Keratinocyte (primary cell): Measurements from ENCODE around the gene CD79A. TPM values are rescaled to one million over a fixed set of nuclear protein-coding genes. Genes with fewer than 3 reads are reported as not detected.

Experiments
- DNase-seq: peaks from one replicate; pipeline ENCODE4 v3.0.0-alpha.2; 2011; ENCODE audit warnings: low read depth, missing footprints, low spot score
- FAIRE-seq: peaks from 2 replicates; lab custom pipeline; 2011; peaks lifted over from hg19 to GRCh38; lab: Jason Lieb, UNC
- H2AFZ ChIP-seq: 2 replicates; pipeline ENCODE4 v1.6.0; 2012; ENCODE audit warnings: low read length, control low read depth, inconsistent platforms; ENCODE audit not compliant: control insufficient read depth
- H3K27ac ChIP-seq: 2 replicates; pipeline ENCODE4 v1.5.1; 2011; ENCODE audit warnings: low read length; ENCODE audit not compliant: control insufficient read depth, insufficient read depth
- H3K27me3 ChIP-seq: 3 replicates; pipeline ENCODE4 v1.6.0; 2011; ENCODE audit warnings: low read length; ENCODE audit not compliant: control insufficient read depth, insufficient read depth; ENCODE audit errors: extremely low read depth
- H3K36me3 ChIP-seq, 2 experiments: 2 replicates in 1 of 2; 3 replicates in 1 of 2; pipeline ENCODE4 v1.5.1; 2011; ENCODE audit warnings: low read length in 2 of 2, mild to moderate bottlenecking in 1 of 2; ENCODE audit not compliant: control insufficient read depth in 2 of 2, insufficient read depth in 2 of 2; ENCODE audit errors: extremely low read depth in 1 of 2
- H3K4me1 ChIP-seq: 3 replicates; pipeline ENCODE4 v1.5.1; 2011; ENCODE audit warnings: low read length; ENCODE audit not compliant: control insufficient read depth, insufficient read depth; ENCODE audit errors: extremely low read depth
- H3K4me2 ChIP-seq: 3 replicates; pipeline ENCODE4 v1.6.0; 2011; ENCODE audit warnings: low read depth, low read length; ENCODE audit not compliant: control insufficient read depth, insufficient read depth; ENCODE audit errors: extremely low read depth
- H3K4me3 ChIP-seq, 3 experiments: fragments of 200-600 bp in 1 of 3; sonication (generic) in 1 of 3; 2 replicates in 2 of 3; 3 replicates in 1 of 3; pipeline ENCODE4 v1.5.1; 2011 to 2016; ENCODE audit warnings: low read length in 3 of 3, mild to moderate bottlenecking in 3 of 3, control low read depth in 2 of 3, inconsistent platforms in 1 of 3, low read depth in 1 of 3, mixed read lengths in 1 of 3, mixed run types in 1 of 3, moderate library complexity in 1 of 3; ENCODE audit not compliant: control insufficient read depth in 2 of 3, insufficient read depth in 2 of 3; ENCODE audit errors: extremely low read depth in 1 of 3
- H3K79me2 ChIP-seq: 2 replicates; pipeline ENCODE4 v1.6.0; 2012; ENCODE audit warnings: low read length; ENCODE audit not compliant: control insufficient read depth, insufficient read depth
- H3K9ac ChIP-seq: 3 replicates; pipeline ENCODE4 v1.6.0; 2011; ENCODE audit warnings: low read length; ENCODE audit not compliant: control insufficient read depth, insufficient read depth; ENCODE audit errors: extremely low read depth
- H3K9me1 ChIP-seq: 3 replicates; pipeline ENCODE4 v1.6.0; 2011; ENCODE audit warnings: low read length; ENCODE audit not compliant: control insufficient read depth, insufficient read depth; ENCODE audit errors: extremely low read depth
- H3K9me3 ChIP-seq: 2 replicates; pipeline ENCODE4 v1.5.1; 2012; ENCODE audit warnings: low read depth, low read length; ENCODE audit not compliant: control insufficient read depth
- H4K20me1 ChIP-seq: 3 replicates; pipeline ENCODE4 v1.6.0; 2011; ENCODE audit warnings: low read length; ENCODE audit not compliant: control insufficient read depth, insufficient read depth; ENCODE audit errors: extremely low read depth
- EZH2 ChIP-seq: IDR thresholded peaks from one replicate; pipeline ENCODE4 v1.6.1; 2012; ENCODE audit warnings: inconsistent platforms, mild to moderate bottlenecking, low read length, moderate library complexity
- dilution Hi-C: fragments of 300-500 bp; cut with MboI; formaldehyde crosslinking; loops from one replicate; pipeline ENCODE4 v1.7.0; 2020; ENCODE audit warnings: low sequenced_read_pairs; ENCODE audit not compliant: extremely low pct_ligation_motif_present
- polyA plus RNA-seq, 5 experiments: library from polyadenylated mRNA; depleted of rRNA in 3 of 5; stranded (reverse) in 3 of 5; stranded (forward) in 1 of 5; unstranded in 1 of 5; fragments of >200 nt; gene quantifications; 1 replicate in 1 of 5; 2 replicates in 3 of 5; 3 replicates in 1 of 5; pipeline versions ENCODE4 v1.2.1 to v1.2.3, GENCODE V29; 2011 to 2012; ENCODE audit warnings: missing spikeins in 2 of 5, low read depth in 1 of 5, low replicate concordance in 1 of 5
- TF ChIP-seq, protein P1 (sequence below), 3 experiments: IDR thresholded peaks in 1 of 3; conservative IDR thresholded peaks in 1 of 3; optimal IDR thresholded peaks in 1 of 3; 2 replicates in 2 of 3; 3 replicates in 1 of 3; pipeline versions ENCODE3 to v1.5.1; 2011; ENCODE audit warnings: low read length in 3 of 3, mild to moderate bottlenecking in 3 of 3, moderate library complexity in 2 of 3, control low read depth in 1 of 3, inconsistent platforms in 1 of 3; ENCODE audit not compliant: insufficient read depth in 2 of 3; ENCODE audit errors: extremely low read depth in 1 of 3

The CD79A gene
- polyA plus RNA-seq, 1 donor (not counting 4 experiments of a cell fraction or from before 2014, with no cell fraction given) = 0.07 TPM

DNA sequence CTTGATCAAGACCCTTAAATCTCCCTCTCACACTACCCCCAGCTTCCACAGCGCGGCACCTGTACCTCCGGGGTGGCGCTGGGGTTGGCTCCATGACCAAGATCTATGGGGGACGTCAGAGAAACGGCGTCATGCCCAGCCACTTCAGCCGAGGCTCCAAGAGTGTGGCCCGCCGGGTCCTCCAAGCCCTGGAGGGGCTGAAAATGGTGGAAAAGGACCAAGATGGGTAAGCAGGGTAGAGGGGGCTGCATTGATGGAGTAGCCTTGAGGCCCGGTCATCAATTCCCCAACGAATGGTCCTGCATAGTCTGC lies 8.1 kb upstream of the CD79A start:
- Histone ChIP-seq H3K27me3 (no peaks in the 10 kb centered on the region), H3K4me2 (no peak overlapping the region), H3K9me3 (no peaks in the 10 kb centered on the region), H3K4me3 (no peak overlapping the region), H3K4me1 (no peaks in the 10 kb centered on the region), H4K20me1 (peaks cover 61% of the 10 kb centered on the region), H3K79me2 (peaks cover 41% of the 10 kb centered on the region), H3K27ac (no peak overlapping the region), H3K9ac (no peak overlapping the region), H3K36me3 (peaks cover 51 to 53% of the 10 kb centered on the region in 2 experiments), H2AFZ (no peak overlapping the region), H3K9me1 (peaks cover 2% of the 10 kb centered on the region)
- FAIRE-seq (no peak), DNase-seq (no peak)
- TF ChIP-seq EZH2 = no peak
- TF ChIP-seq, protein P1, sequence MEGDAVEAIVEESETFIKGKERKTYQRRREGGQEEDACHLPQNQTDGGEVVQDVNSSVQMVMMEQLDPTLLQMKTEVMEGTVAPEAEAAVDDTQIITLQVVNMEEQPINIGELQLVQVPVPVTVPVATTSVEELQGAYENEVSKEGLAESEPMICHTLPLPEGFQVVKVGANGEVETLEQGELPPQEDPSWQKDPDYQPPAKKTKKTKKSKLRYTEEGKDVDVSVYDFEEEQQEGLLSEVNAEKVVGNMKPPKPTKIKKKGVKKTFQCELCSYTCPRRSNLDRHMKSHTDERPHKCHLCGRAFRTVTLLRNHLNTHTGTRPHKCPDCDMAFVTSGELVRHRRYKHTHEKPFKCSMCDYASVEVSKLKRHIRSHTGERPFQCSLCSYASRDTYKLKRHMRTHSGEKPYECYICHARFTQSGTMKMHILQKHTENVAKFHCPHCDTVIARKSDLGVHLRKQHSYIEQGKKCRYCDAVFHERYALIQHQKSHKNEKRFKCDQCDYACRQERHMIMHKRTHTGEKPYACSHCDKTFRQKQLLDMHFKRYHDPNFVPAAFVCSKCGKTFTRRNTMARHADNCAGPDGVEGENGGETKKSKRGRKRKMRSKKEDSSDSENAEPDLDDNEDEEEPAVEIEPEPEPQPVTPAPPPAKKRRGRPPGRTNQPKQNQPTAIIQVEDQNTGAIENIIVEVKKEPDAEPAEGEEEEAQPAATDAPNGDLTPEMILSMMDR (optimal IDR thresholded peaks at IDR 0.05 in 1 of 3, IDR thresholded peaks at IDR 0.05 in 1 of 3, conservative IDR thresholded peaks at IDR 0.05 in 1 of 3; ENCODE audit: extremely low read depth in 1 of 3, insufficient read depth in 2 of 3, low read length in 3 of 3) = no peak
- dilution Hi-C loops = no loop called here

DNA sequence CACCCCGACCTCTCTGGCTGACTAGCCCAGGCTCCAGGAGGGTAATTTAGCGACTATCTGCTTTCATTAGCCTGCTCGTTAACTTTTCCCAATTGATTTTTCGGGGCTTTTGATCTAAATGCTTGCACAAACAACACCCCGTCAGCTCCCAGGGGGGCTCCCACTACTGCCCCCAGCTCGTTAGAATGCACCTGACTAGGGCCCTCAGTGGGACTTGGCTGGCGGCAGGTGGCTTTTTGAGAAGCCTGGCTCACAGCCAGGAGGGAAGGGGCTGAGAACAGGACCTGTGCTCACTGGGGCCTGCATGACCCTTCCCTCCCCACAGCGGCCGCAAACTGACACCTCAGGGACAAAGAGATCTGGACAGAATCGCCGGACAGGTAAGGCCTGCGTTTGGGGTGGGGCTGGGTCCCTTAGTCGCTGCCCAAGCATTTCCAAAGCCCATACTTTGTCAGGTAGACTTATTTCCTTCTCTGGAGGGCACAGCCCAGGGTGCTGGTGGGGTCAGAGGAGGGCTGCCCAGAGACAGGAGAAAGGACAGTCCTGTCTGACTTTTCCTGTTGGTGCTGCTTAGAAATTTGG lies 7.6 kb upstream of the CD79A start:
- Histone ChIP-seq H3K4me1 (no peaks in the 10 kb centered on the region), H4K20me1 (peaks cover 56% of the 10 kb centered on the region), H3K27ac (no peak overlapping the region), H3K79me2 (peaks cover 36% of the 10 kb centered on the region), H2AFZ (no peak overlapping the region), H3K4me3 (no peak overlapping the region), H3K4me2 (no peak overlapping the region), H3K9ac (no peak overlapping the region), H3K9me1 (peaks cover 2% of the 10 kb centered on the region), H3K9me3 (no peaks in the 10 kb centered on the region), H3K36me3 (peaks cover 46 to 48% of the 10 kb centered on the region in 2 experiments), H3K27me3 (no peaks in the 10 kb centered on the region)
- dilution Hi-C loops = no loop called here
- TF ChIP-seq EZH2 = no peak
- DNase-seq (no peak), FAIRE-seq (no peak)

DNA sequence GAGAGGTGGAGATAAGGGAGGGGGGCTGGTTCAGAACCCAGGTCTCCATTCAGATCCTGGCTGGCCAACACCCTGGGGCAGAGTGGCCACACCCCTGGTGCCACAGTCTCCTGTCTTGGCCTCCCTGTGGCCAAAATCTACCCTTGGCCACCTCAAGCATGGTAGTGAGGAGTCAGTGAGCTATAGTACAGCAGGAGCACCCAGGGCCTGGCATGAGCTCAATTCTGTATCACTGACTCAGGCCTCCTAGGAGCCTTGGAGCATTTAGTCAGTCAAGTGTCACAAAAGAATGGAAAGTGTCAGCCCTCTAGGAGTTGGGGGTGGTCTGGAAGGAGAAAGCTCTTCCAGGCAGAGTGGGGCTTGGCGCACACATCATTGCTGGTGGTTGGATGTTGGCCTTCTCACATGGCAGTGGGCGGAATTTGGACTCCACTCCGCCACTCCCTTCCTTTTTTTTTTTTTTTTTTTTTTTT lies 6.6 kb upstream of the CD79A start:
- Histone ChIP-seq H3K9me1 (no peaks in the 10 kb centered on the region), H3K4me3 (no peak overlapping the region), H3K9me3 (no peaks in the 10 kb centered on the region), H4K20me1 (peaks cover 48% of the 10 kb centered on the region), H3K4me2 (no peak overlapping the region), H3K4me1 (no peaks in the 10 kb centered on the region), H3K36me3 (peaks cover 38 to 41% of the 10 kb centered on the region in 2 experiments), H3K27me3 (no peaks in the 10 kb centered on the region), H3K79me2 (peaks cover 26% of the 10 kb centered on the region), H3K9ac (no peak overlapping the region), H2AFZ (no peak overlapping the region), H3K27ac (no peak overlapping the region)
- dilution Hi-C loops = no loop called here
- DNase-seq = no peak
- TF ChIP-seq, protein P1 (optimal IDR thresholded peaks at IDR 0.05 in 1 of 3, IDR thresholded peaks at IDR 0.05 in 1 of 3, conservative IDR thresholded peaks at IDR 0.05 in 1 of 3; ENCODE audit: extremely low read depth in 1 of 3, insufficient read depth in 2 of 3, low read length in 3 of 3) = no peak
- no peak for TF ChIP-seq EZH2
- no peak for FAIRE-seq
